Measurements from ENCODE around the gene LAMC3.

The LAMC3 gene

DNA sequence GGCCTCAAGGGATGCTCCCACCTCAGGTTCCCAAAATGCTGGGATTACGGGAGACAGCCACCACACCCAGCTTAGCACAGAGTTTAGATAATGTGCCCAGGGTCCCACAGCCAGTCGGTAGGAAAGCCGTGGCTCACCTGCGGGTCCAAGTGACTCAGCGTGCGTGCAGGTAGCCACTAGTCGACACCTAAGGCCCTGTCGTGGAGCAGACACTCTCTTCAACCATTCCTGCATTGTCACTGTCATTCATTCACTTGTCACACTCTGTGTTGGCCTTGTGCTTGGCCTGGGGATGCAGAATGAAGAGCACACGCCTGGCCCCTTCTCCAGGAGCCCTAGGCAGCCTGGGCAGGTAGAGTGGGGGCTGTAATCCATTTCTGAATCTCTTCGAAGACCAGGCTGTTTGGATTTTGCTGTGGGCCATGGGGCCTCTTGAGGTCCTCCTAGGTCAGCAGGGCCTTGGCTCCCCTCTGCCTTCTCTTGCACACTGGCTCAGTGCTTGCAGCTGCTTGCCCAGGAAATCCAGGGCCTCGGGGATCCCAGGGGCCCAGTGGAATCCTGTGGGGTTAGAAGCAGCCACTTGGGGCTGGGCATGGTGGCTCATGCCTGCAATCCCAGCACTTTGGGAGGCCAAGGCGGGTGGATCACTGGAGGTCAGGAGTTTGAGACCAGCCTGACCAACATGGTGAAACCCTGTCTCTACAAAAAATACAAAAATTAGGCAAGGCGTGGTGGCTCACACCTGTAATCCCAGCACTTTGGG lies 81.2 kb downstream of the LAMC3 start:
- no peak for DNase-seq
- Histone ChIP-seq H3K36me3 (replicated peaks) (no peaks in the 10 kb centered on the region), H3K4me3 (ENCODE audit: low read depth, low read length) (no peak overlapping the region), H3K27me3 (replicated peaks) (peaks cover 50% of the 10 kb centered on the region), H3K27ac (no peak overlapping the region)
- TF ChIP-seq, protein P1, sequence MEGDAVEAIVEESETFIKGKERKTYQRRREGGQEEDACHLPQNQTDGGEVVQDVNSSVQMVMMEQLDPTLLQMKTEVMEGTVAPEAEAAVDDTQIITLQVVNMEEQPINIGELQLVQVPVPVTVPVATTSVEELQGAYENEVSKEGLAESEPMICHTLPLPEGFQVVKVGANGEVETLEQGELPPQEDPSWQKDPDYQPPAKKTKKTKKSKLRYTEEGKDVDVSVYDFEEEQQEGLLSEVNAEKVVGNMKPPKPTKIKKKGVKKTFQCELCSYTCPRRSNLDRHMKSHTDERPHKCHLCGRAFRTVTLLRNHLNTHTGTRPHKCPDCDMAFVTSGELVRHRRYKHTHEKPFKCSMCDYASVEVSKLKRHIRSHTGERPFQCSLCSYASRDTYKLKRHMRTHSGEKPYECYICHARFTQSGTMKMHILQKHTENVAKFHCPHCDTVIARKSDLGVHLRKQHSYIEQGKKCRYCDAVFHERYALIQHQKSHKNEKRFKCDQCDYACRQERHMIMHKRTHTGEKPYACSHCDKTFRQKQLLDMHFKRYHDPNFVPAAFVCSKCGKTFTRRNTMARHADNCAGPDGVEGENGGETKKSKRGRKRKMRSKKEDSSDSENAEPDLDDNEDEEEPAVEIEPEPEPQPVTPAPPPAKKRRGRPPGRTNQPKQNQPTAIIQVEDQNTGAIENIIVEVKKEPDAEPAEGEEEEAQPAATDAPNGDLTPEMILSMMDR (IDR thresholded peaks at IDR 0.05; ENCODE audit: low read depth, low read length, missing control alignments): no peak
- in situ Hi-C loops (cut with HindIII; ENCODE audit: low pct_ligation_motif_present, low sequenced_read_pairs): no loop called here

GRCh38 chr9:131091352-131091992 lies 82.5 kb downstream of the LAMC3 start:
- Histone ChIP-seq H3K27me3 (replicated peaks) (peaks cover 52% of the 10 kb centered on the region), H3K27ac (peak overlapping the region; percentile 16), H3K4me3 (ENCODE audit: low read depth, low read length) (no peak overlapping the region), H3K36me3 (replicated peaks) (no peaks in the 10 kb centered on the region)
- no peak for DNase-seq
- in situ Hi-C loops (cut with HindIII; ENCODE audit: low pct_ligation_motif_present, low sequenced_read_pairs): no loop called here
- TF ChIP-seq, protein P1 (IDR thresholded peaks at IDR 0.05; ENCODE audit: low read depth, low read length, missing control alignments): no peak

DNA sequence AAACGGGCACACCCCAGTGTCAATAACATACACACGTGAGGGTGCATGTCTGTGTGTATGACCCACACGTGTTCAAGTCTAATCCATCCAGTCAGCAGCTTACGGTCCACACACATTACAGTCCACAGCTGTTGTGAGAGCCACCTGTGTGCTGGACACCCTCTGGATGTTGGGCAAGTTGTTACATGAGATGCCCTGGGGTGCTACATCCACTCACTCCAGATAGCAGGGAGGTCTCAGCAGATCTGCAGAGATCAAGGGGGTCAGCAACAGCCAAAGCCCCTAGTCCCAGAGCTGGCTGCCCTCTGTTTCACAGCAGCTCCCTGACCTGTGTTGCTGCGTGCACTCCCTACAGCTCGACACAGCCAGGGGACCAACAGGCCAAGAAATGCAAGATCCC lies 83.1 kb downstream of the LAMC3 start:
- in situ Hi-C loops (cut with HindIII; ENCODE audit: low pct_ligation_motif_present, low sequenced_read_pairs): no loop called here
- H3K27ac ChIP-seq: peak overlapping the region; percentile 16
- no peak overlapping the region for H3K4me3 ChIP-seq (ENCODE audit: low read depth, low read length)
- TF ChIP-seq, protein P1 (IDR thresholded peaks at IDR 0.05; ENCODE audit: low read depth, low read length, missing control alignments): no peak
- H3K36me3 ChIP-seq (replicated peaks): no peaks in the 10 kb centered on the region
- H3K27me3 ChIP-seq (replicated peaks): peaks cover 58% of the 10 kb centered on the region
- no peak for DNase-seq

DNA sequence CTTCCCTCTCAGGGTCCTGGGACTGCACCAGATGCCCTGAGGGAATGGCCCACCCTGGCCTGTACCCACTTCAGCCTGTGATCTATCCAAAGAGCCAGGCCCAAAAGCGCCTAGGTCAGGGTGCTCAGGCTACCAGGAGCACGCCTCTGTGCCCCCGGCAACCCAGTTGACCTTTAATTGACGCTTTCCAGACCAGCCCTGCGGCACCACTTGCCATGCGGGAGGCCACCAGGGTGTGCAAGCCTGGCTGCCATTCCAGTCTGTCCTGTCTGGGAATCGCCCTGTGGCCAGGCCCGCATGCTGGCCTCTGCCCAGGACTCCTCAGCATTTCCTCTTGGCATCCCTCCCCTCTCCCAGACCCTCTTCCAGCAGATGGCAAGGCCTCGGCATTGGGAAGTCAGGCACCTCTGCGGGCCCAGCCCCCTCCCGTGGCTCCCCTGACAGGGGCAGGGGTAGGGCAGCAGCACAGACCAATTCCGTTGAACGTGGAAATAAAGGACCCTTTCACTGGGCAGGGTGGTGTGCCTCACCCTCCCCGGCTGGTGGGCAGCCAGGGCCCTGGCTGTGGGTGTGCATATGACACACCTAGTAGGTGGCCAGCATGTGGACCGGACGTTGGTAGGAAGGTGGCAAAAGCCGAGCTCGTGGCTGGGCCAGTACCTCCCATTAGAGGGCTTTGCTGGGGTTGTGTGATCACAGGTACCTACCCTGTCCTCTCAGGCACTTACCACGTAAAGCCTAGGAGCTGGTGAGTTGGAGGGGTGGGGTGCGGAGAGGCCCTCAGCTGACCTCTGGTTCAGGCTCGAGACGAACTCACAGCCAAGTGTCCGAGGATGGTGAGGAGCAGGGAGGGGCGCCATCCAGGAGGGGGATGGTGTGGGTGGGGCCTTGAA lies 83.8 kb downstream of the LAMC3 start:
- no peaks in the 10 kb centered on the region for H3K36me3 ChIP-seq (replicated peaks)
- no peak overlapping the region for H3K4me3 ChIP-seq (ENCODE audit: low read depth, low read length)
- in situ Hi-C loops (cut with HindIII; ENCODE audit: low pct_ligation_motif_present, low sequenced_read_pairs): no loop called here
- peaks cover 57% of the 10 kb centered on the region for H3K27me3 ChIP-seq (replicated peaks)
- no peak overlapping the region for H3K27ac ChIP-seq
- DNase-seq: no peak
- TF ChIP-seq, protein P1 (IDR thresholded peaks at IDR 0.05; ENCODE audit: low read depth, low read length, missing control alignments): no peak

DNA sequence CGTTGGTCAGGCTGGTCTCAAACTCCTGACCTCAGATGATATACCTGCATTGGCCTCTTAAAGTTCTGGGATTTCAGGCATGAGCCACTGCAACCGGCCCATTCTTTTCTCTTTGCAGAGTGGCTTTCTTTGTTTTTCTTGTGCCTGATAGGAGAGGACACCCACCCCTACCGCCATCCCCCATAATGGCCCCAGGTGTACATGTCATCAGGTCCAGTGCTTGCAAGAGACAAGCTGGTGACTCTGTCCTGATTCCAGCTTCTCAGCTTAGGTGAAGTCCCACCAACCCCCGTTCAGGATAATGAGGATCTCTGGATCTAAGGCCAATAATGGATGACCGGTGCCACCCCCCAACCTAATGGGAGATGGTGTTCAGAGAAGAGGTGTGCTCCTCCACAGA lies 85.0 kb downstream of the LAMC3 start:
- no peak for DNase-seq
- peaks cover 65% of the 10 kb centered on the region for H3K27me3 ChIP-seq (replicated peaks)
- H3K4me3 ChIP-seq (ENCODE audit: low read depth, low read length): no peak overlapping the region
- TF ChIP-seq, protein P1 (IDR thresholded peaks at IDR 0.05; ENCODE audit: low read depth, low read length, missing control alignments): no peak
- in situ Hi-C loops (cut with HindIII; ENCODE audit: low pct_ligation_motif_present, low sequenced_read_pairs): no loop called here
- no peaks in the 10 kb centered on the region for H3K36me3 ChIP-seq (replicated peaks)
- H3K27ac ChIP-seq: peak overlapping the region; percentile 1

Measured in brain microvascular endothelial cell (primary cell).